ENCODE results near the gene PCNX2.

PCNX2 gene

GRCh38 chr1:233113009-233113879 is 182.3 kb downstream of the PCNX2 start (continued):
- no peak for TF ChIP-seq ZNF274 (IDR thresholded peaks at IDR 0.05; ENCODE audit: low read length)
- TF ChIP-seq ZNF274 (tag by site-specific recombination; IDR thresholded peaks at IDR 0.05; ENCODE audit: borderline replicate concordance), result no peak
- no peak; the same call in 1 of the 2 replicates for TF ChIP-seq YY2 (tag by site-specific recombination; IDR thresholded peaks at IDR 0.05)
- TF ChIP-seq KLF7 (tag by site-specific recombination; IDR thresholded peaks at IDR 0.05; ENCODE audit: borderline replicate concordance), result no peak; the same call in 1 of the 2 replicates
- peak; percentile 100 for TF ChIP-seq TSHZ1 (tag by site-specific recombination; IDR thresholded peaks at IDR 0.05; ENCODE audit: borderline replicate concordance)
- no peak for TF ChIP-seq ZFP41 (tag by site-specific recombination; IDR thresholded peaks at IDR 0.05; ENCODE audit: borderline replicate concordance)

DNA sequence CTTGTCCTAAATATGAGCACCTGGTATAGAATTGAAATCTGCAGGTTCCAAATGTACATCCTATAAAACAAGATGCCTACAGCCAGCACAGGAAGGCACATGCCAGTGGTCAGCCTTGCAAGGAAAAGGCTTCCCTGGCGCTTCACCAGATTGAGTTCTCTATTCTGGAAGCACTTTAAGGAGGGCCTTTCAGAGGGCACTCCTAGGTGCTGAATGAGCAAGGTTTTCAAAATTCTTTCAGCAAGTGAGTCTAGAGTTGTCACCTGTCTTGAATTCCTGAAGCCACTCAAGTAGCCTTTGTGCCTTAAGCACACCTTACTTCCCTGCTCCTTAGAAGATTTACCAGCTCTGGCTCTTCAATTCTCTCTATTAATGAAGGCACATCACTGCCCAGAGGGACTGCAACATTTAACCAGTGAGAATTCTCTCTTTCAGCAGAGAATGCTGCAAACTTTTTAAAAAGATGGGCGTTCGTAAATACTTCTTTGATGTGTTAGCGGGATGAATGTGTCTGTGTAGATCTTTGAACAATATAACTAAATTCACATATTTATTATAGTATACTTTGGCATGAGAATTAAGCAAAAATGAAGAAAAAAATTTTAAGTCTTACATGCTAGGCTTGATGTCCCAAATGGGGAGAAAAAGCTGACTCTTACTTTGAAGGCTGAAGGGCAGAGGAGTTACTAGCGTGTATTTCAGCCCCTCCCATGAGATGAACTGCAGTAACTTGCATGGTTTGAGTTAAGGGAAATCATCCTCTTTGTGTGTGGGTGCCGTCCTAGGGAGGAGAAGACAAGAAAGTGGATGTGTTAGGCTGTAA is 183.1 kb downstream of the PCNX2 start:
- POLR2A ChIA-PET, result interaction anchor here (0.8 to 1.6 kb wide), 6 partner anchors 14 to 482 kb away, joined by 3 to 6 read pairs (median 4); partner anchors contain the start of gene SIPA1L2
- no peak overlapping the region for H3K4me3 ChIP-seq (ENCODE audit: low read depth, low read length)
- CTCF ChIA-PET, result interaction anchor here (0.7 to 1.1 kb wide), 2 partner anchors 9 to 15 kb away, joined by 3 to 4 read pairs; no protein-coding TSS in a partner anchor
- peaks cover 4 to 9% of the 10 kb centered on the region in 2 experiments; a peak in 2 of 3 replicates for H3K36me3 ChIP-seq (ENCODE audit: control insufficient read depth in 2 of 2, insufficient read depth in 1 of 2, low read length in 2 of 2)
- H3K9me3 ChIP-seq (ENCODE audit: control insufficient read depth, insufficient read depth, low read depth, low read length), result no peaks in the 10 kb centered on the region
- H3K27ac ChIP-seq (ENCODE audit: extremely low read depth, low read depth, low read length), result peak overlapping the region; percentile 69
- H3K4me1 ChIP-seq (ENCODE audit: control insufficient read depth, insufficient read depth, low read length), result peaks cover 14% of the 10 kb centered on the region
- TF ChIP-seq ZNF629 (tag by site-specific recombination; IDR thresholded peaks at IDR 0.05) (no peak), ZNF157 (tag by site-specific recombination; IDR thresholded peaks at IDR 0.05) (no peak), ZNF473 (tag by site-specific recombination; IDR thresholded peaks at IDR 0.05) (no peak), ZNF37A (tag by site-specific recombination; IDR thresholded peaks at IDR 0.05) (no peak), MYNN (tag by site-specific recombination; IDR thresholded peaks at IDR 0.05; ENCODE audit: borderline replicate concordance) (peak; percentile 99), ZNF302 (tag by site-specific recombination; IDR thresholded peaks at IDR 0.05; ENCODE audit: low read depth) (no peak), EGR2 (tag by site-specific recombination; IDR thresholded peaks at IDR 0.05; ENCODE audit: low read depth) (peak; percentile 87; the same call in 1 of the 2 replicates)
- TF ChIP-seq, protein P1, sequence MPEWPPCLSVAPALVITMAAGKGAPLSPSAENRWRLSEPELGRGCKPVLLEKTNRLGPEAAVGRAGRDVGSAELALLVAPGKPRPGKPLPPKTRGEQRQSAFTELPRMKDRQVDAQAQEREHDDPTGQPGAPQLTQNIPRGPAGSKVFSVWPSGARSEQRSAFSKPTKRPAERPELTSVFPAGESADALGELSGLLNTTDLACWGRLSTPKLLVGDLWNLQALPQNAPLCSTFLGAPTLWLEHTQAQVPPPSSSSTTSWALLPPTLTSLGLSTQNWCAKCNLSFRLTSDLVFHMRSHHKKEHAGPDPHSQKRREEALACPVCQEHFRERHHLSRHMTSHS (tag by site-specific recombination; IDR thresholded peaks at IDR 0.05), result no peak

- ChIA-PET CTCF (interaction anchor here (0.7 to 1.5 kb wide), 3 partner anchors 12 to 55 kb away, joined by 4 read pairs; no protein-coding TSS in a partner anchor), POLR2A (no interaction called here)
- Histone ChIP-seq H3K4me3 (ENCODE audit: low read depth, low read length) (no peak overlapping the region), H3K36me3 (ENCODE audit: control insufficient read depth in 2 of 2, insufficient read depth in 1 of 2, low read length in 2 of 2) (peaks cover 4 to 9% of the 10 kb centered on the region in 2 experiments; a peak in 2 of 3 replicates), H3K9me3 (ENCODE audit: control insufficient read depth, insufficient read depth, low read depth, low read length) (no peaks in the 10 kb centered on the region), H3K27ac (ENCODE audit: extremely low read depth, low read depth, low read length) (no peak overlapping the region), H3K4me1 (ENCODE audit: control insufficient read depth, insufficient read depth, low read length) (peaks cover 14% of the 10 kb centered on the region)
- no peak for TF ChIP-seq ZNF311 (tag by site-specific recombination; IDR thresholded peaks at IDR 0.05; ENCODE audit: borderline replicate concordance)
- TF ChIP-seq ZNF324 (tag by site-specific recombination; IDR thresholded peaks at IDR 0.05), result no peak
- TF ChIP-seq ZNF792 (tag by site-specific recombination; IDR thresholded peaks at IDR 0.05), result no peak
- TF ChIP-seq ZNF514 (tag by site-specific recombination; IDR thresholded peaks at IDR 0.05), result no peak
- no peak for TF ChIP-seq ZNF558 (tag by site-specific recombination; IDR thresholded peaks at IDR 0.05)
- TF ChIP-seq ZNF114 (tag by site-specific recombination; IDR thresholded peaks at IDR 0.05), result no peak
- no peak for TF ChIP-seq ZNF221 (tag by site-specific recombination; IDR thresholded peaks at IDR 0.05; ENCODE audit: borderline replicate concordance)
- TF ChIP-seq ZNF785 (tag by site-specific recombination; IDR thresholded peaks at IDR 0.05), result no peak
- TF ChIP-seq KLF1 (tag by site-specific recombination; IDR thresholded peaks at IDR 0.05), result no peak
- TF ChIP-seq ZBTB20 (tag by site-specific recombination; IDR thresholded peaks at IDR 0.05), result no peak
- no peak for TF ChIP-seq ZIC2 (tag by site-specific recombination; IDR thresholded peaks at IDR 0.05)
- TF ChIP-seq ZBTB44 (tag by site-specific recombination; IDR thresholded peaks at IDR 0.05), result no peak
- TF ChIP-seq ZNF175 (tag by site-specific recombination; IDR thresholded peaks at IDR 0.05), result no peak
Measured at GRCh38 chr1:233111731-233112130, 183.8 kb downstream of the PCNX2 start.
